HL-60/S4 (cell line): ENCODE results near the gene CELF3.

ENCODE experiments used
- in situ Hi-C: fragments of 300-500 bp; cut with MboI; formaldehyde crosslinking; loops from 2 replicates; pipeline ENCODE4 v1.14.3; 2022; ENCODE audit warnings: low sequenced_read_pairs

CELF3 gene

DNA sequence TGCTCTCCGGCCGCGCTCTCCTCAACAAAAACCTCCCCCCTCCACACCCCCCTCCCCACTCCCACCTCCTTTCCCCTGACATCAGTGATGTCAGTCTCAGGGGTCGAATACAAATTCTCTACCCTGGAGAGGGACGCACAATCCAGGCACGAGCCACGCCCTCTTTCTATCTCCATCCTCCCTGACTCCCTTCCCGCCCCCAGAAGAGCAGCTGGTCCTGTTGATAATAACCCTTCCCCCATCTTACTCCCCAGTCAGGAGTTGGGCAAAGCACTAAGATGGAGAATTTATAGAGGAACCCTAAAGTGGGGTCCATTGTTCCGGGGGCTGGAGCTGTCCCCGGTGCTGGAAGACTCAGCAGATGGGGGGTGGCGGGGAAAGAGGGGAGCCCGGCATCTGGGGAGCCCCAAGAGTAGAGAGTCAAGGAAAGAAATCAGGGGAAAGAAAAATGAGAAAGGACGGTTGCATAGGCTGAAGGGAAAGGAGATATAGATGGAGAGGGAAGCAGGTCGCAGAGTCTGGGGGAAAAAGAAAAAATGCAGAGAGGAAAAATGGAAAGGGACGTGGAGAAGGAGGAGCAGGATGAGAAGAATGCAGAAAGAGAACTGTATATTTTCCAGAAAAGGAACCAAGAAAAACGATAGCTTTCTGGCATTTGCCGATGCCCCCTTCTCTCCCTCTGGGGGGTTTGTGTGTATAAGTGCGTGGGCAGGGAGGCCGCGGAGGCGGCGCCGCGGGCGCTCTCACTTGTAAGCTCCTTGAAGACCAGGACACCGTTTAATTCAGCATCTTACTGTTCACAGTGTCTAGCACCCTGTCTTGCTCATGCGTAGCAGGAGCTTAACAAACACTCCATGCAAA, at the start of gene CELF3:
CELF3 (minus strand) TSS at position 33 of the 861 bp plus-strand sequence. CDS start 783 bp downstream, outside the sequence.
- in situ Hi-C loops: no loop called here

DNA sequence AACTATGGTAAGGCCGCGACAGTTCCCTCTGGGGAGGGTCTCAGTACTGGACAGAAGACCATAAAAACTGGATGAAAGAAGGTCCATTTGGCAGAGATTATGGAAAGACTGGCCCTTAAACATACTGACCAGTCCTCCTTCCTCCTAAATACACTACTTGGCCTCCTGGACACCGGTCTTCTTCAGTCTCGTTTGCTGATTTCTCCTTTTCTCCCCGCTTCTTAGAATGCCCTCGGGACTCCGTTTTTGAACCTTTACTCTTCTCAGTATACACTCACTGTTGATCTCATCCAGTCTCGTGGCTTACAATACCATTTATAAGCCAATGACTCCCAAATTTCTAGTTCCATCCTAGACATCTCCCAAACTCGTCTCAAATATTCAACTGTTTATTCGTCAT, 47.4 kb upstream of the CELF3 start:
- in situ Hi-C loops: no loop called here

DNA sequence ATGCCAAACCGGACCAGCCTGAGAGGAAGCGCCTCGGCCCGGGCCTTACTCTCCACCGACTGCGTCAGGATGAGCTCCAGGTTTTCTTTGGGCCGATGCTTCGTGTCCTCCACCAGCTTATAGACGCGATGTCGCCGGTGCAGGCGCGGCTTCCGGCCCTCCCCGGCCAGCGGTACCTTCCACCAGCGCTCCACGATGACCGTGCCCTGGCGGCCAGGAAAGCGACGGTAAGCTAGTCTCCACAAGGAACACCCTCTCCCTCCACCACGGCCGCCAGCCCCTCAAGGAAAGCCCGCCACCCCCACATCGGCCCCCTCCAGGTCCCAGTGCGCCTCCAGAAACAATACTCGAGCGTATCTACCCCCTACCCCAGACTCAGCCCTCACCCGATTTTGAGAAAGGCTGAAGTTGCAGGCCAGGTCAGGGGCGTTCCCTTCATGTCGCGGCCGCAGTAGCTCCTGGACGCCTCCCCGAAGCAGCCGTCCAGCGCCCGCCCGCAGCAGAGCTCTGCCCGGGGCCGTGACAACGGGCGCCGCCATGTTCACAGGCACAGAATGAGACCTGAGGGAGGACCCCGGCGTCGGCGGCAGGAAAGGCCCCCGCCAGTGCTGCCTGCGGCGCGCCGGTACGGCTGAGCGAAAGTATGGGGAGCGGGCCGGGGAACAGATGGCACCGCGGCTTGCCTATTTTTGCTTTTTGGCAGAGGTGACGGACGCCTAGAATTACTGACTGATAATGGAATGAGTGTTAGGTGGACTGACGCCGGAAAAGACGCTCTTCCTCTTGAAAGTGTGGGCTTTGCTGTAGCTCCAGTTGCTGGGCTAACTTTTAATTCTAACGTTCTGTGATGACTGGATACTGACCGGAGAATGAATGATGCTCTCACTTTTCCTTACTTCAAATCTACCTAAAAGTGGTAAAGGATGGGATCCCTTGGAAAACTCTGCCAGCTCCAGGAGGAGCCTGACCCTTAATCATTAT, 46.6 kb upstream of the CELF3 start, which contains the start of gene MRPL9:
MRPL9 (minus strand) TSS at position 556 of the 981 bp plus-strand sequence; CDS start at position 539, 17 bp downstream.
- in situ Hi-C loops: no loop called here

DNA sequence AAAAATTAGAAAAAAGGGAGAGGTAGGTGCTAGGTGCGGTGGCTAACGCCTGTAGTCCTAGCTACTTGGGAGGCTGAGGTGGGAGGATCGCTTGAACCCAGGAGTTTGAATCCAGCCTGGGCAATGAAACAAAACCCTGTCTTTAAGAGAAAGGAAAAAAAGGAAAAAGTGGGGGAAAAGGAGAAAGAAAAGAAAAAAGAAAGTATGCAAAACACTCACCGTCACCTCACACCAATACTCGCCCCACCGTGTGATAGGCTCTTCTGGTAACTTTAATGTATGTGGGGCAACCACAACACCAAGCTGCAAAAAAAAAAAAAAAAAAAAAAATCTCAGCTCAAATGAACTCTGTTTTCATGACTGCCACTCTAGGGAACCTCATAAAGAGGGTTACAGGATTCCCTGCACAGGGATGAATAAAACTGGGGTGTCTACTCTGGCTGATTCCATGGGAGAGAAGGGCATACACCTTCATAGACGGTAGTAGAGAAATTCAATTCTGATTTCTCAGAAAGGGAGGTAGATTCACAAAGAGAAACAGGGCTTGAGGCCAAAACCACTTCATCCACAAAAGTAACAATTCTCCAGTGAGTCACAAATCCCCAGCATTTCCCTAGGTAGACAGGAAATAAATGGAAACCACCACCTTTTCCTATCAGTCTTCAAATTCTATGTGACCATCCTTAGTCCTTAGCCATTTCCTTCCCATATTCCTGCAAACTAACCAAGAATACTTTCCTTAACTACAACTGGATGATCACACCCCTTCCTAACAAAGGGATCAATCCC, 44.2 kb upstream of the CELF3 start:
- in situ Hi-C loops: no loop called here

DNA sequence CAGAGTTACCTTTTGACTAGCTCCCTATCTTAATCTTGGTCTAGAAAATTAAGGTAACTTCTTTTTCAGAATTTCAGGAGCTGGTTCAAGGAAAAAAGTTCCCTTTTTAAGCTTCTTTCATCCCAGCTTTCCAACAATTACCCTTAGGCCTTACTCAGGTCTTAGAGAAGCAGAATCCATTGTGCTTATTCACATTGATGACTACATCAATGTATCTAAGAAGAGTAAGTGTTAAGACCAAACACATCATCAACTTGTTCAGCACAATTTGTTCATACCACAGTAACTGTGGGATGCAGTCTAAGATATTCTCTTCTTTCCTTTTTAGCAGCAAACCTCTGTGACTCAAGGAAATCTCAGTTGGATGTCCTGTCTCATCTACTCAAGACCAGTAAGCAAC, 42.6 kb upstream of the CELF3 start:
- in situ Hi-C loops: no loop called here

DNA sequence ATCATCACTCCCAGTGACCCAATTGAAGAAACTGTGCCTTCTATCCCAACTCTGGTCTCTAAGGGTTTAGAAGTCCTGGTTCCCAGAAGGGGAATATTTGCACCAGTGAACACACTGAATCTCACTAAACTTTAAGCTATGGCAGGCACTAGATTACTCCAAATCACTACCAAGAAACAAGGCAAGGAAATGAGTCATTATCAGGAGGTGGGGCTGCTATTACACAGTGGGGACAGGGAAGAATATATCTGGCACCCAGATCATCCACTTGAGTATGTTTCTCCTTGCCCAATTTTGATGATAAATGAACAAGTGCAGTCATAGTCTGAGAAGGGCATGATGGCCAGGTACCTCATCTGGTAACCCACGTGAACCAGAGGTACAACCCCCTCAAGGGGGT, 39.7 kb upstream of the CELF3 start:
- in situ Hi-C loops: no loop called here

DNA sequence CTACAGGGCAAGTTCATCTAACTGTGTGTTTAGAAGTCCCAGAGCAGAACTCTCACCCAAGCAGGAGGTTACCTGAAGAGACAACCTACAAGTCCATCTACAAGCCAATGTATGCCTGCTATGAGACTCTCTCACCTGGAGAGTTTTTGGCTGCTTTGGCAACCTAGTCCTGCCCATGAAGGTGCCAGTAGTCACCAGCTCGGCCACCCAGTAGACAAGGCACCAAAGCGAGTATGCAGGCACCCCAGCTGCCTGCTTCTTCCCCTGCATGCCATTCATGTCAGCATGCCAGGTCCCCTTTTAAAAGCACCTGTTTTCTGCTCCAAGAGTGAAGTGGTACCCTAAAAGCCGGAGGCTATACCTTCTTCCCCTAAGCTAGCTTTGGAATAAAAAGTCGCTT, 24.9 kb upstream of the CELF3 start:
- in situ Hi-C loops: loop anchor here (25.0 kb wide), 1 partner anchor 304 kb away; no protein-coding TSS in a partner anchor

DNA sequence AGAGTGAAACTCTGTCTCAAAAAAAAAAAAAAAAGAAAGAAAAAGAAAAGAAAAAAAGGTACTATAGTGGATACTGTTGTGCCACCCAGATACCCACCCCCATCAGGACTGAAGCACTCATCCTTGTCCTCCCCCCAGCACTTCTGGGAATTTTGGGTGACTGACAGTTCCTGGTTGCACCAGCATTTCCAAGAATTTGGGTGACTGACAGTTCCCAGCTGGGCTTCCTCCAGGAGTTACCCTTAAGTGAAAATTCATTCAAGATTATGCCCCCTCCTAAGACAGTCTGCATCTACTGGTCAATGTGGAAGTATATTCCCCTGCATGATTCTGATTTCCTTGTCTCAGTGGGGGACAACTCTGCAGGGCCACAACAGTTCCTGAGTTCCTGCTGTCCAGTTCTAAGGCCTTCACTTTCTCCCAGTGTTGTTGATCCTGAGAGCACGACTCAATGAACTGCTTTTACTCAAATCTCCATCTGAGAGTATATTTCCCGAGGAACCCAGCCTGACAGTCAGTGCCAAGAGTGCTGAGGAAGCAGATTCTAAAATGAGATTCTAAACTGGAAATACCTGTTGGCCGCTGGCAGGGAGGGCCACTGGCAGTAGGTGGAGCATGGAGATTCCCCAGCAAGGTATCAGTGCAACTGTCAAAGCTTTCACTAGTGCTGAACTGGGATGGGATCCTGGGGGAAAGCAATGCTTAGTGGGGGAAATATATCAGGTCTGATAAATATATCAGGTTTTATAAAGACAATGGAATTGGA, 23.2 kb upstream of the CELF3 start:
- in situ Hi-C loops: loop anchor here (25.0 kb wide), 1 partner anchor 302 kb away; no protein-coding TSS in a partner anchor

DNA sequence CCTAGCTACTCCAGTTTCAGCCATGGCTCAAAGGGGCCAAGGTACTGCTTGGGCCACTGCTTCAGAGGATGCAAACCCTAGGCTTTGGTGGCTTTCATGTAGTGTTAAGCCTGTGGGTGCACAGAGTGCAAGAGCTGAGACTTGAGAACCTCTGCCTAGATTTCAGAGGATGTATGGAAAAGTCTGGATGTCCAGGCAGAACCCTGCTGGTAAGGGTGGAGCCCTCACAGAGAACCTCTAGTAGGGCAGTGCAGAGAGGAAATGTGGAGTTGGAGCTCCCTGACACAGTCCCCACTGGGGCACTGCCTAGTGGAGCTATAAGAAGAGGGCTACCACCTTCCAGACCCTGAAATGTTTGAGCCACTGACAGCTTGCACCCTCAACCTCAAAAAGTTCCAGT, 20.9 kb upstream of the CELF3 start:
- in situ Hi-C loops: loop anchor here (25.0 kb wide), 1 partner anchor 300 kb away; no protein-coding TSS in a partner anchor

DNA sequence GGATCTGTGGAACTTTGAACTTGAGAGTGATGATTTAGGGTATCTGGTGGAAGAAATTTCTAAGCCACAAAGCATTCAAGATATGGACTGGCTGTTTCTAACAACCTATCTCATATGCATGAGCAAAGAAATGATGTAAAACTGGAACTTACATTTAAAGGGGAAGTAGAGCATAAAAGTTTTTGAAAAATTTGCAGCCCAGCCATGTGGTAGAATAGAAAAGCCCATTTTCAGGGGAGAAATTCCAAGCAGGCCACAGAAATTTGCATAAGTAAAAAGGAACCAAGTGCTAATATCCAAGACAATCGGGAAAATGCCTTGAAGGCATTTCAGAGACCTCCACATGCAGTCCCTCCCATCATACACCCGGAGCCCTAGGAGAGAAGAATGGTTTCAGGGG, 20.4 kb upstream of the CELF3 start:
- in situ Hi-C loops: loop anchor here (25.0 kb wide), 1 partner anchor 300 kb away; no protein-coding TSS in a partner anchor

DNA sequence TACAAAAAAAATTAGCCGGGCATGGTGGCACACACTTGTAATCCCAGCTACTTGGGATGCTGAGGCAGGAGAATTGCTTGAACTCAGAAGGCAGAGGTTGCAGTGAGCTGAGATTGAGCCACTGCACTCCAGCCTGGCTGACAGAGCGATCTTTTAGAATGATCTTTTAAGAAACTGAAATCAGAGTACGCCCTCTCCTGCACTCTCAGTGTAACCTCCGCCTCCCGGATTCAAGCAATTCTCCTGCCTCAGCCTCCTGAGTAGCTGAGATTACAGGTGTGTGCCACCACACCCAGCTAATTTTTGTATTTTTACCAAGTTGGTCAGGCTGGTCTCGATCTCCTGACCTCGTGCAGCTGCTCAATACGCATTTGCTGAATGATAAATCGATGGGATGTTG, 17.4 kb upstream of the CELF3 start:
- in situ Hi-C loops: loop anchor here (25.0 kb wide), 1 partner anchor 297 kb away; no protein-coding TSS in a partner anchor

DNA sequence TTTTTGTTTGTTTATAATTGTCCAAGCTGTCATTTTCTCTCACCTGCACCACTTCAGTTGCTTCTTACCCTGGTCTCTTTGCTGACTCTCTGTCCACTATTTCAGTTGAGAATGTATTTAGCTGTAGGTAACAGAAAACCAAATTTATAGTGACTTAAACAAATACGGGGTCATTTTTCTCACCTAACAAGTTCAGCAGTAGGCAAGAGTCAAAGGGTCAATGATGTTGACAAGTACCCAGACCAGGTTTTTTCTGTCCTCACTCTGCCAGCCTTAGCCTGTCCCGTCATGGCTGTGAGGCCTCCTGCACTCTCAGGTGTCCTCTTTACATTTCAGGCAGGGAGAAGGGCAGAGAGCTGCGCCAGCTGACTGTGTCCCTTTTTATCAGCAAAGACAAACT, 16.5 kb upstream of the CELF3 start:
- in situ Hi-C loops: loop anchor here (25.0 kb wide), 1 partner anchor 296 kb away; no protein-coding TSS in a partner anchor

DNA sequence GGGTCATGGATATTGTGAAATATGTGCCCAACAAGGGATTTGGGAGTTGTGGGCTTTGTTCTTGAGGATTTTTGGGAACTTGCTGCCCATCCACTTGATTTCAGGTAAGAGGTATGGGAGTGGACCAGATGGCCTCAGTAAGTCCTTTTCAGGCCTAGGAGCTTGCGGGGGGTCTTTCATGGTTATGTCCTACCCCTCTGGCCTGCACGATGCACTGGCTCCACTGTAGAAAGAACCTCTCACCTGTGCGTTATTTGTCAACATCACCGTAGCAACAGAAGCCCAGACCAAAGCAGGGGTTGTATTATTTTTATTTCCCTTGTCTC, 13.3 kb upstream of the CELF3 start:
- in situ Hi-C loops: loop anchor here (25.0 kb wide), 1 partner anchor 293 kb away; no protein-coding TSS in a partner anchor

DNA sequence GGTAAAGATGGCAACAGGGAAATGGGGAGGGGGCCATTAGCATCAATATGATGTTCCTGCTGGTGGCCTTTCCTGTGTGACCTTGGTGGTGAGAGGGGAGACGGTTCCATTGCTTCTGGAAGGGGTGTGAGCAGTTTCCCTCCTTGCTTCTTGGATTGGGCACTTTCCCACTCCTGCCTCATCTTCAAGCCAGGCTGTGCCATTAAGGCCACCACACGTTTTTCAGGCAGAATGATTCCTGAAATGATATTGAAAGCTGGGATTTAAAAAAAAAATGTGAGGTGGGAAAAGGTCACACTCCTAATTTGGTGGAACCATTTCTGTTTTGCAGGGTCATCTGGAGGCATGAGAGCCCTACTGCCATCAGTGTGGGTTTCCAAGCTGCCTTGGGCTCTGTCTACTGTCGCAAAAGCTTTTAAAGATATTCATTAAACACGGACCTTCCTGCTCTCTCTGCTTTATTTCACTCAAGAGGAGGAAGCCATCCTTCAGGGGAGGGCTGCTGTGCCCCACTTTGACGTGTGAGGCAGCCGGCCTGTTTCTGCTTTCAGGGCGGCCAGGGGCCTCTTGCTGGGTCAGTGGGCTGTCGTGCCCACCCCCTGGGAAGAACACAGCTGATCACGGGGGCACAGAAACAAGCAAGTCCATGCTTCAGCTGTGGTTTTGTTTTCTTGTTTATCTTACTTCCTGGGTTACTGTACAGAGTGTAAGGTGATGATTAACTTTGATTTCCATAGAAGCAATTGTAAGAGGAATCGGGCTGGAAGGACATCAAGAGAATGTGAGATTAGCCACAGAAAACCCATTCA, 12.8 kb upstream of the CELF3 start:
- in situ Hi-C loops: loop anchor here (25.0 kb wide), 1 partner anchor 292 kb away; no protein-coding TSS in a partner anchor

DNA sequence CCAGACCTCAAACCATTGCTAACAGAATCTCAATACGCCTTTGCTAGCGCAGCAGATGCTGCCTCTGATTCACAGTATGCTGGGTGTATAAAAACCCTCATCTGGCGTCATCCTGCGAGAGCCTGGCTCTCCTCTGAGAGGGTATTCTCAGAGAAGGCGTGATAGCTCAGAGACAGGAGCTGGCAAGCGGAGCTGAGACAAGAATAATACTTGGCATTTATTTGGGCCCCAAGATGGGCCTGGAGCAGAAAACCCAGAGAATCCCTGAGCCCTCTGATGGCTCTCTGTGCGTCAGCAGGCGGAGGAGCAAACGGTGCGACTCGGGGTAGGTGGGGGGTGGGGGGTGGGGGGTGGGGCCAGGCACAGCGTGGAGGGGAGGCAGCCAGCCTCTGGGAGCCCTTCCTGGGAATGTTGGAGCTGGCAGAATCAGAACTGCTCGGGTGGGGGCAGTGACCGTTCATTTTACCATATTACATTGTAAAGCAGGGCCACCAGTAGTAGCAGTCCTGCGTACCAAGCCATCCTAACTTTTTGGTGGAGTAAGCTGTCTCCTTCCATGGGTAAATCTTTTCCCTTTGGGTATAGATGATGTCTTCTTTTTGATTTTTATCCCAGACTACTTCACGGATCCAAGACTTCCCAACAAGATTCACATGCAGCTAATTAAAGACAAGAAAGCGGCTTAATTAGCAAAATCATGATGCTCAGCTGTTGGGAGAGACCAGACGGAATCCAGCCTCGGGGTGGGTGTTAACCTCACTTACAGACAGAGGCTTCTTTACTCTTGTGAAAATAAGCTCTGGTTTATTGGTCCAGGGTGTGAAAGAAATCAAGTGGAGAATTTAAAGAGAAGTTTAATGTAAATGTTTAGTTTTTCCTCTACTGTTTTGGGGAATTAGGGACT, 11.8 kb upstream of the CELF3 start:
- in situ Hi-C loops: loop anchor here (25.0 kb wide), 1 partner anchor 291 kb away; no protein-coding TSS in a partner anchor

DNA sequence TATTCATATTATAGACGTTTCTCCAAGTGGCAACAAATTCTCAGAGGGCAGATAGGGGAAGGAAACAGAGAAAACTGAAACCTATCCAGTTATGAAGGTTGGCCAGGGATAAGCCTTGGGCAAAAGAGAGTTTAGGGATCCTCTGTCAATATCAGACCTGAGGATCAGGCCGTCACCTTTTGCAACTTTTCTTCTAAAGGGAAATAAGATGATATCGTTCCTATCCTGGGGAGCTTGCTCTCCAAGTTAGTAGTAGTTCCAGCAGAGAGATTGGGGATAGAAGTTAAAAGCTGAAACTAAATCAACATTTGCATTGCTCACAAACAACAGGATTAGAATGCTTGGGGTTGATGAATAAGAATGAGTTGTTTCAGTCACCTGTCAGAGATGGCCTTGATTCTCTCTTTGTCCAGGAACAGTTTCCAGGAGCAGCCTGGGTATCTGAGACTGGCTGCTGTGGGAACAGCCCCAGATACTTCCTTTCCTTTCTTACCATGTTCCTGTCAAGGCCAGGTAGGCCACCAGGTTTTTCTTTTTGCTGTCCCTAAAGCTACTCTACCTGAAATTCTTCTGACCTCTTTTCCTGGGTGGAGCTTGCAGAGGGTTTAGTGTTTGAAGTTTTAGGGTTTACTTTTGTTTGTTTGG, 7.2 kb upstream of the CELF3 start:
- in situ Hi-C loops: no loop called here
